ENCODE data around the gene CAMTA1. TPM values are rescaled to one million over a fixed set of nuclear protein-coding genes. Genes with fewer than 3 reads are reported as not detected.

CAMTA1 gene
- polyA plus RNA-seq, 1 of the 3 experiments (the other 2 are of a cell fraction) = 63.1 TPM

GRCh38 chr1:7751174-7751573, 965.9 kb downstream of the CAMTA1 start:
- no peak for DNase-seq
- POLR2A ChIA-PET = interaction anchor here (1.2 to 5.4 kb wide), 2 partner anchors 71 to 83 kb away, joined by 5 to 66 read pairs; no protein-coding TSS in a partner anchor

More at GRCh38 chr1:7751174-7751573, 965.9 kb downstream of the CAMTA1 start:
- no peaks in the 10 kb centered on the region for H3K79me2 ChIP-seq (ENCODE audit: insufficient read depth)
- WGBS (ENCODE audit: low lambda C conversion rate) = 84% methylated on average over 11 of the region's 11 CpGs
- TF ChIP-seq, protein P1, sequence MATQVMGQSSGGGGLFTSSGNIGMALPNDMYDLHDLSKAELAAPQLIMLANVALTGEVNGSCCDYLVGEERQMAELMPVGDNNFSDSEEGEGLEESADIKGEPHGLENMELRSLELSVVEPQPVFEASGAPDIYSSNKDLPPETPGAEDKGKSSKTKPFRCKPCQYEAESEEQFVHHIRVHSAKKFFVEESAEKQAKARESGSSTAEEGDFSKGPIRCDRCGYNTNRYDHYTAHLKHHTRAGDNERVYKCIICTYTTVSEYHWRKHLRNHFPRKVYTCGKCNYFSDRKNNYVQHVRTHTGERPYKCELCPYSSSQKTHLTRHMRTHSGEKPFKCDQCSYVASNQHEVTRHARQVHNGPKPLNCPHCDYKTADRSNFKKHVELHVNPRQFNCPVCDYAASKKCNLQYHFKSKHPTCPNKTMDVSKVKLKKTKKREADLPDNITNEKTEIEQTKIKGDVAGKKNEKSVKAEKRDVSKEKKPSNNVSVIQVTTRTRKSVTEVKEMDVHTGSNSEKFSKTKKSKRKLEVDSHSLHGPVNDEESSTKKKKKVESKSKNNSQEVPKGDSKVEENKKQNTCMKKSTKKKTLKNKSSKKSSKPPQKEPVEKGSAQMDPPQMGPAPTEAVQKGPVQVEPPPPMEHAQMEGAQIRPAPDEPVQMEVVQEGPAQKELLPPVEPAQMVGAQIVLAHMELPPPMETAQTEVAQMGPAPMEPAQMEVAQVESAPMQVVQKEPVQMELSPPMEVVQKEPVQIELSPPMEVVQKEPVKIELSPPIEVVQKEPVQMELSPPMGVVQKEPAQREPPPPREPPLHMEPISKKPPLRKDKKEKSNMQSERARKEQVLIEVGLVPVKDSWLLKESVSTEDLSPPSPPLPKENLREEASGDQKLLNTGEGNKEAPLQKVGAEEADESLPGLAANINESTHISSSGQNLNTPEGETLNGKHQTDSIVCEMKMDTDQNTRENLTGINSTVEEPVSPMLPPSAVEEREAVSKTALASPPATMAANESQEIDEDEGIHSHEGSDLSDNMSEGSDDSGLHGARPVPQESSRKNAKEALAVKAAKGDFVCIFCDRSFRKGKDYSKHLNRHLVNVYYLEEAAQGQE (IDR thresholded peaks at IDR 0.05; ENCODE audit: low read depth, low read length) = no peak
- TF ChIP-seq FOSL2 (IDR thresholded peaks at IDR 0.05; ENCODE audit: borderline replicate concordance, low read depth) (no peak), TCF12 (IDR thresholded peaks at IDR 0.05) (no peak), PBX3 (IDR thresholded peaks at IDR 0.05) (no peak), CHD2 (IDR thresholded peaks at IDR 0.05; ENCODE audit: low read length, partially characterized antibody) (no peak), NRF1 (IDR thresholded peaks at IDR 0.05; ENCODE audit: low read depth, low read length) (no peak), MXI1 (IDR thresholded peaks at IDR 0.05; ENCODE audit: low read depth, low read length) (no peak), GABPA (IDR thresholded peaks at IDR 0.05; ENCODE audit: low read depth) (no peak), USF1 (IDR thresholded peaks at IDR 0.05; ENCODE audit: borderline replicate concordance, low read depth) (no peak), SMC3 (IDR thresholded peaks at IDR 0.05; ENCODE audit: low read depth, low read length) (no peak), EZH2phosphoT487 (IDR thresholded peaks at IDR 0.05; ENCODE audit: borderline replicate concordance, low read depth) (no peak), IRF3 (IDR thresholded peaks at IDR 0.05; ENCODE audit: low read depth, low read length) (no peak), JUND (IDR thresholded peaks at IDR 0.05) (no peak), RAD21 (IDR thresholded peaks at IDR 0.05; ENCODE audit: low read length) (no peak), FOXM1 (IDR thresholded peaks at IDR 0.05; ENCODE audit: low read depth) (no peak)
- TF ChIP-seq, protein P2, sequence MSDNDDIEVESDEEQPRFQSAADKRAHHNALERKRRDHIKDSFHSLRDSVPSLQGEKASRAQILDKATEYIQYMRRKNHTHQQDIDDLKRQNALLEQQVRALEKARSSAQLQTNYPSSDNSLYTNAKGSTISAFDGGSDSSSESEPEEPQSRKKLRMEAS (IDR thresholded peaks at IDR 0.05; ENCODE audit: low read depth) = no peak
- H4K20me1 ChIP-seq (ENCODE audit: insufficient read depth) = no peaks in the 10 kb centered on the region
- no peak overlapping the region for H3K4me3 ChIP-seq (ENCODE audit: low read depth in 2 of 2, low read length in 1 of 2)
- no peak overlapping the region for H3K4me2 ChIP-seq
- H3K9me3 ChIP-seq = no peaks in the 10 kb centered on the region
- no peak overlapping the region for H3K9ac ChIP-seq
- no peaks in the 10 kb centered on the region for H3K27me3 ChIP-seq (ENCODE audit: insufficient read depth)
- H3K36me3 ChIP-seq (replicated peaks in 1 of 2; ENCODE audit: control insufficient read depth in 1 of 2, insufficient read depth in 2 of 2, low read length in 1 of 2) = peaks cover 0 to 2% of the 10 kb centered on the region in 2 experiments
- CTCF ChIA-PET = interaction anchor here (1.4 to 20.9 kb wide), 8 partner anchors 8 to 78 kb away, joined by 3 to 739 read pairs (median 28); partner anchors contain the start of gene VAMP3
- H2AFZ ChIP-seq (ENCODE audit: low read depth) = no peak overlapping the region
- H3F3A ChIP-seq (replicated peaks; ENCODE audit: insufficient read depth) = no peaks in the 10 kb centered on the region
- H3K27ac ChIP-seq (ENCODE audit: low read depth in 2 of 2, low read length in 1 of 2) = no peak overlapping the region
- H3K9me2 ChIP-seq = no peaks in the 10 kb centered on the region
- H3K4me1 ChIP-seq (ENCODE audit: control insufficient read depth in 1 of 2, insufficient read depth in 2 of 2, low read depth in 1 of 2, low read length in 1 of 2) = peaks cover 0 to 17% of the 10 kb centered on the region in 2 experiments; a peak in 2 of 4 replicates
